H1 (cell line): Measurements from ENCODE around the gene ARHGAP25. TPM values are rescaled to one million over a fixed set of nuclear protein-coding genes. Genes with fewer than 3 reads are reported as not detected.

ENCODE experiments used
- CTCF ChIA-PET: fragments of 300-600 bp; sonication (Branson Sonifier 250); formaldehyde crosslinking; loops from one replicate; lab custom pipeline; 2021; ENCODE audit not compliant: partially characterized antibody; lab: Charles Lee
- POLR2A ChIA-PET: fragments of 300-600 bp; sonication (Branson Sonifier 250); formaldehyde crosslinking; loops from one replicate; lab custom pipeline; 2021; ENCODE audit warnings: inconsistent platforms; ENCODE audit not compliant: partially characterized antibody; lab: Charles Lee
- DNase-seq, 2 experiments: peaks; one replicate each; pipeline versions ENCODE4 v3.0.0 to v3.0.0-alpha.2; 2010 to 2022; ENCODE audit warnings: low spot score in 2 of 2, low read depth in 1 of 2, mixed read lengths in 1 of 2
- FAIRE-seq: peaks from 2 replicates; lab custom pipeline; 2011; peaks lifted over from hg19 to GRCh38; lab: Jason Lieb, UNC
- H2AFZ ChIP-seq: 2 replicates; pipeline ENCODE4 v1.8.1; 2012; ENCODE audit warnings: low read length, inconsistent platforms
- H2AK5ac ChIP-seq: 2 replicates; pipeline ENCODE4 v1.6.1; 2013; ENCODE audit warnings: low read depth, low read length
- H2BK120ac ChIP-seq: replicated peaks from 2 replicates; pipeline ENCODE3; 2013; ENCODE audit warnings: low read depth, low read length, inconsistent platforms
- H2BK12ac ChIP-seq: 2 replicates; pipeline ENCODE4 v1.6.1; 2013; ENCODE audit warnings: low read depth, low read length
- H2BK15ac ChIP-seq: 2 replicates; pipeline ENCODE4 v1.6.1; 2013; ENCODE audit warnings: low read length
- H2BK20ac ChIP-seq: 2 replicates; pipeline ENCODE4 v1.6.1; 2013; ENCODE audit warnings: low read length
- H2BK5ac ChIP-seq: 2 replicates; pipeline ENCODE4 v1.6.1; 2013; ENCODE audit warnings: low read depth, low read length
- H3K14ac ChIP-seq: 2 replicates; pipeline ENCODE4 v1.6.1; 2013; ENCODE audit warnings: inconsistent platforms; ENCODE audit not compliant: insufficient read length
- H3K18ac ChIP-seq: 2 replicates; pipeline ENCODE4 v1.6.1; 2013; ENCODE audit warnings: low read length; ENCODE audit errors: extremely low read depth
- H3K23ac ChIP-seq: 2 replicates; pipeline ENCODE4 v1.6.1; 2013; ENCODE audit warnings: inconsistent platforms; ENCODE audit not compliant: insufficient read length
- H3K23me2 ChIP-seq: 2 replicates; pipeline ENCODE4 v1.6.1; 2013; ENCODE audit warnings: low read depth, low read length
- H3K27ac ChIP-seq: 2 replicates; pipeline ENCODE4 v1.6.1; 2011; ENCODE audit warnings: low read depth, low read length, inconsistent platforms
- H3K27me3 ChIP-seq, 4 experiments: replicated peaks in 1 of 4; 1 replicate in 1 of 4; 2 replicates in 3 of 4; pipeline versions ENCODE4 v1.6.1 to v1.8.1; 2011 to 2013; ENCODE audit warnings: low read length in 3 of 4, mild to moderate bottlenecking in 3 of 4, inconsistent platforms in 2 of 4, mixed read lengths in 2 of 4, moderate library complexity in 1 of 4; ENCODE audit not compliant: control insufficient read depth in 3 of 4, insufficient read depth in 3 of 4; ENCODE audit errors: extremely low read depth in 1 of 4
- H3K36me3 ChIP-seq, 4 experiments: 2 replicates each; pipeline versions ENCODE4 v1.6.1 to v1.8.1; 2011 to 2013; ENCODE audit warnings: mild to moderate bottlenecking in 4 of 4, low read length in 3 of 4, moderate library complexity in 2 of 4, control low read depth in 1 of 4, inconsistent platforms in 1 of 4; ENCODE audit not compliant: insufficient read depth in 4 of 4, control insufficient read depth in 2 of 4
- H3K4ac ChIP-seq: replicated peaks from 2 replicates; pipeline ENCODE3; 2013; ENCODE audit warnings: low read length, low read depth, mixed read lengths, inconsistent platforms; ENCODE audit not compliant: insufficient read length
- H3K4me1 ChIP-seq, 4 experiments: replicated peaks in 1 of 4; 1 replicate in 1 of 4; 2 replicates in 3 of 4; pipeline versions ENCODE4 v1.6.1 to v1.8.1; 2011 to 2013; ENCODE audit warnings: low read length in 3 of 4, inconsistent platforms in 2 of 4, mixed read lengths in 1 of 4; ENCODE audit not compliant: insufficient read depth in 4 of 4, control insufficient read depth in 3 of 4
- H3K4me2 ChIP-seq, 2 experiments: 2 replicates each; pipeline versions ENCODE4 v1.6.1 to v1.8.1; 2011 to 2013; ENCODE audit warnings: low read depth in 2 of 2, low read length in 2 of 2, control low read depth in 1 of 2, inconsistent platforms in 1 of 2, mild to moderate bottlenecking in 1 of 2; ENCODE audit not compliant: insufficient read depth in 1 of 2
- H3K4me3 ChIP-seq, 4 experiments: fragments of 200-600, 300-600 bp in 1 of 4; sonication (generic), shearing (Covaris generic), sonication (Bioruptor Twin) in 1 of 4; 2 replicates each; pipeline versions ENCODE4 v1.5.1 to v1.8.1; 2011 to 2016; ENCODE audit warnings: low read length in 4 of 4, low read depth in 3 of 4, control low read depth in 2 of 4, inconsistent platforms in 2 of 4, mild to moderate bottlenecking in 2 of 4, mixed read lengths in 1 of 4, moderate library complexity in 1 of 4; ENCODE audit not compliant: insufficient read depth in 2 of 4; ENCODE audit errors: extremely low read depth in 1 of 4
- H3K56ac ChIP-seq: replicated peaks from 2 replicates; pipeline ENCODE3; 2013; ENCODE audit warnings: low read depth, mild to moderate bottlenecking, mixed read lengths, low read length, inconsistent platforms; ENCODE audit not compliant: insufficient read length
- H3K79me1 ChIP-seq: 2 replicates; pipeline ENCODE4 v1.6.1; 2013; ENCODE audit warnings: low read depth, low read length, control low read depth
- H3K79me2 ChIP-seq, 2 experiments: 2 replicates each; pipeline versions ENCODE4 v1.6.1 to v1.8.1; 2012 to 2013; ENCODE audit warnings: low read length in 2 of 2, mild to moderate bottlenecking in 2 of 2, inconsistent platforms in 1 of 2; ENCODE audit not compliant: insufficient read depth in 2 of 2, control insufficient read depth in 1 of 2
- H3K9ac ChIP-seq, 4 experiments: replicated peaks in 1 of 4; 1 replicate in 1 of 4; 2 replicates in 3 of 4; pipeline versions ENCODE4 v1.6.1 to v1.8.1; 2011 to 2013; ENCODE audit warnings: low read depth in 3 of 4, low read length in 3 of 4, control low read depth in 2 of 4, mild to moderate bottlenecking in 2 of 4, moderate library complexity in 2 of 4, inconsistent platforms in 1 of 4; ENCODE audit errors: extremely low read depth in 1 of 4
- H3K9me3 ChIP-seq, 2 experiments: 2 replicates each; pipeline versions ENCODE4 v1.6.1 to v1.8.1; 2012 to 2013; ENCODE audit warnings: mild to moderate bottlenecking in 2 of 2, moderate library complexity in 2 of 2, control low read depth in 1 of 2, inconsistent platforms in 1 of 2, low read depth in 1 of 2, low read length in 1 of 2, mixed read lengths in 1 of 2; ENCODE audit not compliant: insufficient read depth in 2 of 2
- H4K20me1 ChIP-seq, 2 experiments: replicated peaks in 1 of 2; 2 replicates each; pipeline versions ENCODE3 to v1.8.1; 2011 to 2013; ENCODE audit warnings: inconsistent platforms in 2 of 2, low read length in 2 of 2, mild to moderate bottlenecking in 1 of 2; ENCODE audit not compliant: insufficient read depth in 2 of 2, control insufficient read depth in 1 of 2
- H4K5ac ChIP-seq: 2 replicates; pipeline ENCODE4 v1.6.1; 2013; ENCODE audit warnings: low read length, low read depth, mixed read lengths, inconsistent platforms; ENCODE audit not compliant: insufficient read length
- H4K8ac ChIP-seq: 2 replicates; pipeline ENCODE4 v1.8.0; 2013; ENCODE audit warnings: mild to moderate bottlenecking, moderate library complexity, low read length, inconsistent platforms; ENCODE audit not compliant: insufficient read depth; ENCODE audit errors: extremely low read depth
- H4K91ac ChIP-seq: replicated peaks from 2 replicates; pipeline ENCODE3; 2013; ENCODE audit warnings: low read length, mixed read lengths, inconsistent platforms; ENCODE audit not compliant: insufficient read length
- BRCA1 ChIP-seq: IDR thresholded peaks from 2 replicates; pipeline ENCODE4 v1.6.1; 2012; ENCODE audit warnings: low read depth, low read length, improper control_type of control experiment
- CTBP2 ChIP-seq: IDR thresholded peaks from 2 replicates; pipeline ENCODE4 v1.7.0; 2011; ENCODE audit warnings: borderline replicate concordance, mild to moderate bottlenecking, moderate library complexity, mixed read lengths, low read length; ENCODE audit not compliant: insufficient read depth, insufficient read length
- JUND ChIP-seq: IDR thresholded peaks from 2 replicates; pipeline ENCODE4 v1.6.1; 2011; ENCODE audit warnings: mild to moderate bottlenecking, improper control_type of control experiment, low read length
- NRF1 ChIP-seq: IDR thresholded peaks from 2 replicates; pipeline ENCODE4 v1.6.1; 2011; ENCODE audit warnings: mild to moderate bottlenecking, low read depth, low read length, improper control_type of control experiment
- PHF8 ChIP-seq: fragments of 200-600 bp; sonication (generic); conservative IDR thresholded peaks from 2 replicates; pipeline ENCODE4 v1.7.1; 2012; ENCODE audit warnings: low read depth, mild to moderate bottlenecking, inconsistent platforms, low read length, moderate library complexity
- POU5F1 ChIP-seq: IDR thresholded peaks from 2 replicates; pipeline ENCODE4 v1.6.1; 2011; ENCODE audit warnings: low read depth, mild to moderate bottlenecking, low read length, moderate library complexity
- RAD21 ChIP-seq, 2 experiments: IDR thresholded peaks in 1 of 2; conservative IDR thresholded peaks in 1 of 2; 2 replicates each; pipeline ENCODE4 v1.6.1; 2011; ENCODE audit warnings: low read depth in 2 of 2, low read length in 2 of 2, improper control_type of control experiment in 1 of 2, inconsistent platforms in 1 of 2, mild to moderate bottlenecking in 1 of 2, moderate library complexity in 1 of 2
- SAP30 ChIP-seq: fragments of 300-600 bp; sonication (generic); IDR thresholded peaks from 2 replicates; pipeline ENCODE4 v1.7.1; 2012; ENCODE audit warnings: low read length, moderate library complexity, mild to moderate bottlenecking, inconsistent platforms; ENCODE audit not compliant: insufficient read depth, insufficient replicate concordance
- ZNF274 ChIP-seq: IDR thresholded peaks from 2 replicates; pipeline ENCODE4 v1.7.0; 2012; ENCODE audit warnings: low read length, borderline replicate concordance; ENCODE audit errors: extremely low read depth
- whole genome bisulfite sequencing, 2 experiments: shearing (Covaris generic) in 1 of 2; methylation state at CpG; one replicate each; pipeline versions ENCODE4 v1.1.6 to v1.1.7; 2013 to 2015; ENCODE audit warnings: low lambda C conversion rate in 2 of 2, mixed read lengths in 2 of 2, inconsistent platforms in 1 of 2, low coverage in 1 of 2, missing lambda C conversion rate in 1 of 2; ENCODE audit not compliant: insufficient replicate concordance in 2 of 2, insufficient coverage in 1 of 2, insufficient read length in 1 of 2; ENCODE audit errors: extremely low coverage in 1 of 2, missing lambda C conversion rate in 1 of 2; 5-methylcytosine and 5-hydroxymethylcytosine counted together
- polyA plus RNA-seq, 7 experiments: library from polyadenylated mRNA; depleted of rRNA in 3 of 7; stranded (reverse) in 5 of 7; unstranded in 2 of 7; fragments of >200 nt in 5 of 7; fragments of 200-250 nt in 2 of 7; gene quantifications; 1 replicate in 5 of 7; 2 replicates in 1 of 7; 4 replicates in 1 of 7; pipeline versions ENCODE4 v1.2.1 to v1.2.3, GENCODE V29; 2011 to 2013; ENCODE audit warnings: missing spikeins in 2 of 7, mixed read lengths in 2 of 7
- total RNA-seq: library from RNA; stranded (reverse); fragmentation: NEBNext Ultra II Directional; extraction: Animal tissue kit (Norgen Biotek cat#: 25700); gene quantifications from 2 replicates; pipeline ENCODE4 v1.2.1, GENCODE V29; 2021
- TF ChIP-seq, protein P1 (sequence below): IDR thresholded peaks from 2 replicates; pipeline ENCODE4 v1.6.1; 2012; ENCODE audit warnings: inconsistent platforms

The ARHGAP25 gene
- total and polyA plus RNA-seq, 2 of the 8 experiments (the other 6 are each of a cell fraction or from before 2014, with no cell fraction given) = 1.00 to 1.2 TPM

DNA sequence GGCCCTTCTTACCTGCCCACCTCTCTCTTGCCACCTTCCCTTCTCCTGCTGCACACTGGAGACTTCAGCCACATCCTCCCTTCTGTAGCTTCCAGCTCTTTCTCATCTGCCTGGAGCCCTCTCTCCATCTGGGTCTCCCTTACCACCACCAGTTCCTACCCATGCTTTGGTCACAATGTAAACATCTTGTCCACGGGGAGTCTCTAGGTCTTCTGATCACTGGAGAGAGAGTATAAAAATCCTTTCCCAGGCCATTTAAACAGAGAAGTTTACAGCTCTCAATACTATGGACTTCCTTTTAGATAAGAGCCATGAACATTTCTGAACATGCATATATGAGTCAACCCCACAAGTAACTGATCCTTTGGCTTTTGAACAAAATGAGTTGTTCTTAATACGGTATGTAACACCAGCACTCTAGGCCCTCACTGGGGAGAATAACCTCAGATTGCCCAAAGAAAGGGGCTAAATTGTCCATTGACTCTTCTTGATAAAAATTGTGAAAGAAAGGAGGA is 5.8 kb downstream of the ARHGAP25 start:
- CTCF ChIA-PET = interaction anchor here (1.0 to 3.1 kb wide), 5 partner anchors 11 to 299 kb away, joined by 3 to 18 read pairs (median 4); no protein-coding TSS in a partner anchor
- Histone ChIP-seq H3K9me3 (no peaks in the 10 kb centered on the region), H3K14ac (no peak overlapping the region), H3K4me1 (peaks cover 0 to 4% (median 0%) of the 10 kb centered on the region in 4 experiments; a peak in 1 of 7 replicates), H3K4ac (no peak overlapping the region), H4K5ac (no peak overlapping the region), H3K9ac (no peak overlapping the region), H3K36me3 (no peaks in the 10 kb centered on the region), H3K4me2 (no peak overlapping the region), H3K56ac (no peak overlapping the region), H2BK12ac (no peak overlapping the region), H3K4me3 (no peak overlapping the region), H4K91ac (no peak overlapping the region), H3K27ac (no peak overlapping the region), H2BK20ac (no peak overlapping the region), H2BK15ac (no peak overlapping the region), H3K23ac (no peak overlapping the region), H3K18ac (no peak overlapping the region), H2AK5ac (no peak overlapping the region), H2BK5ac (no peak overlapping the region), H3K23me2 (no peaks in the 10 kb centered on the region), H2BK120ac (no peak overlapping the region), H3K79me2 (no peaks in the 10 kb centered on the region), H4K20me1 (no peaks in the 10 kb centered on the region), H4K8ac (no peak overlapping the region), H2AFZ (no peak overlapping the region), H3K27me3 (no peaks in the 10 kb centered on the region; a peak in 1 of 7 replicates), H3K79me1 (no peaks in the 10 kb centered on the region)
- TF ChIP-seq CTBP2 (no peak), ZNF274 (no peak), JUND (no peak), POU5F1 (no peak), NRF1 (no peak), PHF8 (no peak), BRCA1 (no peak), SAP30 (no peak), RAD21 (IDR thresholded peaks at IDR 0.05 in 1 of 2, conservative IDR thresholded peaks at IDR 0.05 in 1 of 2; ENCODE audit: low read depth in 2 of 2, low read length in 2 of 2) (no peak)
- TF ChIP-seq, protein P1, sequence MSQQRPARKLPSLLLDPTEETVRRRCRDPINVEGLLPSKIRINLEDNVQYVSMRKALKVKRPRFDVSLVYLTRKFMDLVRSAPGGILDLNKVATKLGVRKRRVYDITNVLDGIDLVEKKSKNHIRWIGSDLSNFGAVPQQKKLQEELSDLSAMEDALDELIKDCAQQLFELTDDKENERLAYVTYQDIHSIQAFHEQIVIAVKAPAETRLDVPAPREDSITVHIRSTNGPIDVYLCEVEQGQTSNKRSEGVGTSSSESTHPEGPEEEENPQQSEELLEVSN = no peak
- WGBS, 2 experiments = 97% methylated on average over 2 of the region's 2 CpGs; no CpG with 5 or more reads in 1 of the 2 experiments
- no peak for DNase-seq
- FAIRE-seq = no peak
- POLR2A ChIA-PET = interaction anchor here (1.2 kb wide), 1 partner anchor 10 kb away, joined by 3 read pairs; no protein-coding TSS in a partner anchor
